GM23338 (cell line): Measurements from ENCODE around the gene DHRSX. TPM values are rescaled to one million over a fixed set of nuclear protein-coding genes. Genes with fewer than 3 reads are reported as not detected.

ENCODE experiments used
- ATAC-seq: fragments of 200-7000 bp; cut with Tn5 transposase; 3 replicates; pipeline ENCODE4 v1.9.1; 2020
- DNase-seq: peaks from one replicate; pipeline ENCODE4 v3.0.0-alpha.2; 2015; ENCODE audit warnings: low spot score
- H2AFZ ChIP-seq: fragments of 200-600 bp; sonication (generic); 2 replicates; pipeline ENCODE4 v1.8.0; 2016; ENCODE audit warnings: antibody characterized with exemption, mild to moderate bottlenecking, moderate library complexity
- H3F3A ChIP-seq: fragments of 200-600 bp; sonication (generic); replicated peaks from 2 replicates; pipeline ENCODE4 v1.8.0; 2017; ENCODE audit warnings: antibody characterized with exemption, mixed run types, low read depth
- H3K27ac ChIP-seq: fragments of 200-600 bp; sonication (generic); 2 replicates; pipeline ENCODE4 v1.6.1; 2016; ENCODE audit warnings: low read depth
- H3K27me3 ChIP-seq: fragments of 200-600 bp; sonication (generic); 2 replicates; pipeline ENCODE4 v1.8.0; 2016; ENCODE audit warnings: mild to moderate bottlenecking, mixed run types, moderate library complexity; ENCODE audit not compliant: insufficient read depth
- H3K36me3 ChIP-seq: fragments of 200-600 bp; sonication (generic); 2 replicates; pipeline ENCODE4 v1.8.0; 2016; ENCODE audit warnings: mild to moderate bottlenecking; ENCODE audit not compliant: insufficient read depth
- H3K4me1 ChIP-seq: fragments of 200-600 bp; sonication (generic); 2 replicates; pipeline ENCODE4 v1.8.0; 2016; ENCODE audit warnings: mild to moderate bottlenecking, moderate library complexity; ENCODE audit not compliant: insufficient read depth
- H3K4me2 ChIP-seq: fragments of 200-600 bp; sonication (generic); 2 replicates; pipeline ENCODE4 v1.7.1; 2017; ENCODE audit warnings: mixed run types
- H3K4me3 ChIP-seq: fragments of 200-600 bp; sonication (generic); 2 replicates; pipeline ENCODE4 v1.6.1; 2016; ENCODE audit warnings: mixed run types
- H3K79me2 ChIP-seq: fragments of 200-600 bp; sonication (generic); replicated peaks from 2 replicates; pipeline ENCODE4 v1.8.0; 2017; ENCODE audit warnings: mild to moderate bottlenecking; ENCODE audit not compliant: insufficient read depth
- H3K9me2 ChIP-seq: fragments of 200-600 bp; sonication (generic); 2 replicates; pipeline ENCODE4 v1.8.0; 2017; ENCODE audit not compliant: insufficient read depth
- H4K20me1 ChIP-seq: fragments of 200-600 bp; sonication (generic); replicated peaks from 2 replicates; pipeline ENCODE4 v1.8.0; 2017; ENCODE audit warnings: mild to moderate bottlenecking; ENCODE audit not compliant: insufficient read depth
- H3K27ac Mint-ChIP-seq: 2 replicates; pipeline ENCODE4 v1.8.0; 2020; ENCODE audit warnings: inconsistent platforms, mild to moderate bottlenecking, moderate library complexity, mixed read lengths
- H3K27me3 Mint-ChIP-seq: 3 replicates; pipeline ENCODE4 v1.8.0; 2022; ENCODE audit warnings: low read depth, mild to moderate bottlenecking, moderate library complexity, mixed read lengths, inconsistent platforms; ENCODE audit not compliant: insufficient read depth, poor library complexity
- H3K36me3 Mint-ChIP-seq: 3 replicates; pipeline ENCODE4 v1.8.0; 2021; ENCODE audit warnings: low read depth, mild to moderate bottlenecking, inconsistent platforms, moderate library complexity, mixed read lengths
- H3K4me1 Mint-ChIP-seq: 3 replicates; pipeline ENCODE4 v1.8.0; 2020; ENCODE audit warnings: mild to moderate bottlenecking, inconsistent platforms, mixed read lengths
- H3K4me3 Mint-ChIP-seq: 3 replicates; pipeline ENCODE4 v1.8.0; 2021; ENCODE audit warnings: moderate library complexity, mild to moderate bottlenecking, inconsistent platforms, mixed read lengths
- H3K9me3 Mint-ChIP-seq: 3 replicates; pipeline ENCODE4 v1.8.0; 2020; ENCODE audit warnings: moderate library complexity, mild to moderate bottlenecking, inconsistent platforms, mixed read lengths
- CREB1 ChIP-seq: fragments of 250-450 bp; sonication (Bioruptor Pico); IDR thresholded peaks from 2 replicates; pipeline ENCODE4 v1.5.0; 2020; ENCODE audit warnings: low read depth, mild to moderate bottlenecking, moderate library complexity
- ETS1 ChIP-seq: IDR thresholded peaks from 2 replicates; pipeline ENCODE4 v1.6.1; 2016; ENCODE audit warnings: antibody characterized with exemption
- EZH2 ChIP-seq: fragments of 200-600 bp; sonication (generic); IDR thresholded peaks from one replicate; pipeline ENCODE4 v1.8.0; 2017; ENCODE audit warnings: antibody characterized with exemption, mild to moderate bottlenecking, low read depth; ENCODE audit not compliant: unreplicated experiment
- EZH2phosphoT487 ChIP-seq: fragments of 200-600 bp; sonication (generic); IDR thresholded peaks from one replicate; pipeline ENCODE4 v1.8.1; 2018; ENCODE audit warnings: antibody characterized with exemption; ENCODE audit not compliant: unreplicated experiment
- JUNB ChIP-seq: IDR thresholded peaks from one replicate; pipeline ENCODE4 v1.6.1; 2016; ENCODE audit warnings: antibody characterized with exemption; ENCODE audit not compliant: unreplicated experiment
- NANOG ChIP-seq: IDR thresholded peaks from 2 replicates; pipeline ENCODE4 v1.6.1; 2016; ENCODE audit warnings: antibody characterized with exemption, borderline replicate concordance
- POLR2AphosphoS5 ChIP-seq: IDR thresholded peaks from 2 replicates; pipeline ENCODE4 v1.6.1; 2016; ENCODE audit warnings: antibody characterized with exemption, low read depth
- REST ChIP-seq: IDR thresholded peaks from one replicate; pipeline ENCODE4 v1.6.1; 2018; ENCODE audit warnings: antibody characterized with exemption; ENCODE audit not compliant: unreplicated experiment
- STAT1 ChIP-seq: IDR thresholded peaks from one replicate; pipeline ENCODE4 v1.6.1; 2016; ENCODE audit warnings: antibody characterized with exemption; ENCODE audit not compliant: unreplicated experiment
- ZNF114 ChIP-seq: fragments of 250-450 bp; sonication (Bioruptor Pico); IDR thresholded peaks from 2 replicates; pipeline ENCODE4 v1.5.0; 2020; ENCODE audit warnings: mild to moderate bottlenecking, moderate library complexity
- ZNF331 ChIP-seq: fragments of 250-450 bp; sonication (Bioruptor Pico); IDR thresholded peaks from 2 replicates; pipeline ENCODE4 v1.5.0; 2020; ENCODE audit warnings: low read depth, mild to moderate bottlenecking, moderate library complexity
- polyA plus RNA-seq: library from polyadenylated mRNA; unstranded; fragments of >200 nt; fragmentation: Nextera tagmentation; extraction: Ambion mirVana; gene quantifications from 2 replicates; pipeline ENCODE4 v1.2.1, GENCODE V29; 2016
- total RNA-seq: library from RNA; depleted of rRNA; stranded (reverse); fragments of >200 nt; shearing (Covaris generic); gene quantifications from 2 replicates; pipeline ENCODE4 v1.2.3, GENCODE V29; 2014
- TF ChIP-seq, protein P1 (sequence below): fragments of 250-450 bp; sonication (Bioruptor Pico); IDR thresholded peaks from 2 replicates; pipeline ENCODE4 v1.5.0; 2020; ENCODE audit warnings: mild to moderate bottlenecking, moderate library complexity
- TF ChIP-seq, protein P2 (sequence below), 2 experiments: fragments of 200-600 bp in 1 of 2; sonication (generic) in 1 of 2; conservative IDR thresholded peaks; 2 replicates each; pipeline versions ENCODE4 v1.5.1 to v1.6.1; 2016 to 2017; ENCODE audit warnings: antibody characterized with exemption in 2 of 2, low read depth in 2 of 2, mild to moderate bottlenecking in 2 of 2, moderate library complexity in 1 of 2

DHRSX gene
- total and polyA plus RNA-seq, 2 experiments from 2014 or later: 33.9 to 43.0 TPM

DNA sequence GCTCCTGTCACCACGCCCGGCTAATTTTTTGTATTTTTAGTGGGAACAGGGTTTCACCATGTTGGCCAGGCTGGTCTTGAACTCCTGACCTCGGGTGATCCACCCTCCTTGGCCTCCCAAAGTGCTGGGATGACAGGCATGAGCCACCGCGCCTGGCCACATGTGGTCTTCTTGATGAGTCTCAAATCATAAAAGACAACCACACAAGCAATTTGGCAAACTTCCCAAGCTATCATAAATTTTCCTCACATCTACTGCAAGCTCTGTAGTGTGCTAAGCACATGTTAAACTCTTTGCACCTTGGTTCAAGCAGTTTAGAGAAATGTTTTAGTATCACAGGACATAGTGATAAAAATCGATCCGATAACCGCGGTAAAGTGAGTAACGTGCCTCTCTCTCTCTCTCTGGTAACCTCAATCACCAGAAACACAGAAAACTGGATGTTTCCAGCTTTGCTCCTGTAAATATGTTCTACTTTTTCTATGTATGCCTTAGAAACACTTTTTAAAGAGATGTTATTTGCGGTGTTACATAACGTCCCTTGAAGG is 256.8 kb downstream of the DHRSX start (continued):
- no peak for TF ChIP-seq ETS1

DNA sequence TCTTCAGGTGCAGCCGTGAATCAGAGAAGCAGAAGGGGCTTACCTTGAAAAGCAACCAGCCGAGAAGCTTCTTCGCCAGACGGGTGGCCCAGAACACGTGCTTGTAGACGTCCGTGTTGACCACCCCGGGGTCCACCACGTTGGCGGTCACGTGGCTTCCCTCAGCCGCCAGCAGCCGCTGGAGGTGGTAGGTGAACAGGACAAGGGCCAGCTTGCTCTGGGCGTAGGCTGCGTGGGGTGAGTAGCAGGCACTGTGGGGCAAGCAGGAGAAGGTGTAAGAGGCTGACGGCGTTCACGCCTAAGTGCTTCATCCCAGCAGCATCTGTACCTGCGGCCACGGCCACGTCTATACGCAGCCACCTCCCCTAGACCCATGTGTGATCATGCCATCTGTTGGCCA is 257.8 kb downstream of the DHRSX start:
- H3K9me3 Mint-ChIP-seq: no peaks in the 10 kb centered on the region
- H3K27me3 Mint-ChIP-seq: peaks cover under 1% of the 10 kb centered on the region
- Histone ChIP-seq H3F3A (no peaks in the 10 kb centered on the region), H3K9me2 (no peaks in the 10 kb centered on the region), H3K36me3 (no peaks in the 10 kb centered on the region), H3K4me2 (no peak overlapping the region), H3K79me2 (peaks cover 6% of the 10 kb centered on the region), H3K4me1 (peaks cover 8% of the 10 kb centered on the region; the same call in 1 of the 2 replicates), H2AFZ (no peak overlapping the region), H4K20me1 (no peaks in the 10 kb centered on the region), H3K4me3 (no peak overlapping the region), H3K27me3 (no peaks in the 10 kb centered on the region), H3K27ac (no peak overlapping the region)
- ATAC-seq: no peak
- H3K27ac Mint-ChIP-seq: no peak overlapping the region
- DNase-seq: no peak
- H3K4me1 Mint-ChIP-seq: peaks cover 9% of the 10 kb centered on the region
- H3K4me3 Mint-ChIP-seq: no peak overlapping the region
- peaks cover 24% of the 10 kb centered on the region for H3K36me3 Mint-ChIP-seq
- TF ChIP-seq NANOG: no peak
- no peak for TF ChIP-seq JUNB
- TF ChIP-seq, protein P1, sequence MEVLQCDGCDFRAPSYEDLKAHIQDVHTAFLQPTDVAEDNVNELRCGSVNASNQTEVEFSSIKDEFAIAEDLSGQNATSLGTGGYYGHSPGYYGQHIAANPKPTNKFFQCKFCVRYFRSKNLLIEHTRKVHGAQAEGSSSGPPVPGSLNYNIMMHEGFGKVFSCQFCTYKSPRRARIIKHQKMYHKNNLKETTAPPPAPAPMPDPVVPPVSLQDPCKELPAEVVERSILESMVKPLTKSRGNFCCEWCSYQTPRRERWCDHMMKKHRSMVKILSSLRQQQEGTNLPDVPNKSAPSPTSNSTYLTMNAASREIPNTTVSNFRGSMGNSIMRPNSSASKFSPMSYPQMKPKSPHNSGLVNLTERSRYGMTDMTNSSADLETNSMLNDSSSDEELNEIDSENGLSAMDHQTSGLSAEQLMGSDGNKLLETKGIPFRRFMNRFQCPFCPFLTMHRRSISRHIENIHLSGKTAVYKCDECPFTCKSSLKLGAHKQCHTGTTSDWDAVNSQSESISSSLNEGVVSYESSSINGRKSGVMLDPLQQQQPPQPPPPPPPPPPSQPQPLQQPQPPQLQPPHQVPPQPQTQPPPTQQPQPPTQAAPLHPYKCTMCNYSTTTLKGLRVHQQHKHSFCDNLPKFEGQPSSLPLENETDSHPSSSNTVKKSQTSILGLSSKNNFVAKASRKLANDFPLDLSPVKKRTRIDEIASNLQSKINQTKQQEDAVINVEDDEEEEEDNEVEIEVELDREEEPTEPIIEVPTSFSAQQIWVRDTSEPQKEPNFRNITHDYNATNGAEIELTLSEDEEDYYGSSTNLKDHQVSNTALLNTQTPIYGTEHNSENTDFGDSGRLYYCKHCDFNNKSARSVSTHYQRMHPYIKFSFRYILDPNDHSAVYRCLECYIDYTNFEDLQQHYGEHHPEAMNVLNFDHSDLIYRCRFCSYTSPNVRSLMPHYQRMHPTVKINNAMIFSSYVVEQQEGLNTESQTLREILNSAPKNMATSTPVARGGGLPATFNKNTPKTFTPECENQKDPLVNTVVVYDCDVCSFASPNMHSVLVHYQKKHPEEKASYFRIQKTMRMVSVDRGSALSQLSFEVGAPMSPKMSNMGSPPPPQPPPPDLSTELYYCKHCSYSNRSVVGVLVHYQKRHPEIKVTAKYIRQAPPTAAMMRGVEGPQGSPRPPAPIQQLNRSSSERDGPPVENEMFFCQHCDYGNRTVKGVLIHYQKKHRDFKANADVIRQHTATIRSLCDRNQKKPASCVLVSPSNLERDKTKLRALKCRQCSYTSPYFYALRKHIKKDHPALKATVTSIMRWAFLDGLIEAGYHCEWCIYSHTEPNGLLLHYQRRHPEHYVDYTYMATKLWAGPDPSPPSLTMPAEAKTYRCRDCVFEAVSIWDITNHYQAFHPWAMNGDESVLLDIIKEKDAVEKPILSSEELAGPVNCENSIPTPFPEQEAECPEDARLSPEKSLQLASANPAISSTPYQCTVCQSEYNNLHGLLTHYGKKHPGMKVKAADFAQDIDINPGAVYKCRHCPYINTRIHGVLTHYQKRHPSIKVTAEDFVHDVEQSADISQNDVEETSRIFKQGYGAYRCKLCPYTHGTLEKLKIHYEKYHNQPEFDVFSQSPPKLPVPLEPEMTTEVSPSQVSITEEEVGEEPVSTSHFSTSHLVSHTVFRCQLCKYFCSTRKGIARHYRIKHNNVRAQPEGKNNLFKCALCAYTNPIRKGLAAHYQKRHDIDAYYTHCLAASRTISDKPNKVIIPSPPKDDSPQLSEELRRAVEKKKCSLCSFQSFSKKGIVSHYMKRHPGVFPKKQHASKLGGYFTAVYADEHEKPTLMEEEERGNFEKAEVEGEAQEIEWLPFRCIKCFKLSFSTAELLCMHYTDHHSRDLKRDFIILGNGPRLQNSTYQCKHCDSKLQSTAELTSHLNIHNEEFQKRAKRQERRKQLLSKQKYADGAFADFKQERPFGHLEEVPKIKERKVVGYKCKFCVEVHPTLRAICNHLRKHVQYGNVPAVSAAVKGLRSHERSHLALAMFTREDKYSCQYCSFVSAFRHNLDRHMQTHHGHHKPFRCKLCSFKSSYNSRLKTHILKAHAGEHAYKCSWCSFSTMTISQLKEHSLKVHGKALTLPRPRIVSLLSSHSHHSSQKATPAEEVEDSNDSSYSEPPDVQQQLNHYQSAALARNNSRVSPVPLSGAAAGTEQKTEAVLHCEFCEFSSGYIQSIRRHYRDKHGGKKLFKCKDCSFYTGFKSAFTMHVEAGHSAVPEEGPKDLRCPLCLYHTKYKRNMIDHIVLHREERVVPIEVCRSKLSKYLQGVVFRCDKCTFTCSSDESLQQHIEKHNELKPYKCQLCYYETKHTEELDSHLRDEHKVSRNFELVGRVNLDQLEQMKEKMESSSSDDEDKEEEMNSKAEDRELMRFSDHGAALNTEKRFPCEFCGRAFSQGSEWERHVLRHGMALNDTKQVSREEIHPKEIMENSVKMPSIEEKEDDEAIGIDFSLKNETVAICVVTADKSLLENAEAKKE: no peak
- TF ChIP-seq, protein P2, sequence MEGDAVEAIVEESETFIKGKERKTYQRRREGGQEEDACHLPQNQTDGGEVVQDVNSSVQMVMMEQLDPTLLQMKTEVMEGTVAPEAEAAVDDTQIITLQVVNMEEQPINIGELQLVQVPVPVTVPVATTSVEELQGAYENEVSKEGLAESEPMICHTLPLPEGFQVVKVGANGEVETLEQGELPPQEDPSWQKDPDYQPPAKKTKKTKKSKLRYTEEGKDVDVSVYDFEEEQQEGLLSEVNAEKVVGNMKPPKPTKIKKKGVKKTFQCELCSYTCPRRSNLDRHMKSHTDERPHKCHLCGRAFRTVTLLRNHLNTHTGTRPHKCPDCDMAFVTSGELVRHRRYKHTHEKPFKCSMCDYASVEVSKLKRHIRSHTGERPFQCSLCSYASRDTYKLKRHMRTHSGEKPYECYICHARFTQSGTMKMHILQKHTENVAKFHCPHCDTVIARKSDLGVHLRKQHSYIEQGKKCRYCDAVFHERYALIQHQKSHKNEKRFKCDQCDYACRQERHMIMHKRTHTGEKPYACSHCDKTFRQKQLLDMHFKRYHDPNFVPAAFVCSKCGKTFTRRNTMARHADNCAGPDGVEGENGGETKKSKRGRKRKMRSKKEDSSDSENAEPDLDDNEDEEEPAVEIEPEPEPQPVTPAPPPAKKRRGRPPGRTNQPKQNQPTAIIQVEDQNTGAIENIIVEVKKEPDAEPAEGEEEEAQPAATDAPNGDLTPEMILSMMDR (conservative IDR thresholded peaks at IDR 0.05; ENCODE audit: low read depth in 2 of 2): no peak
- no peak for TF ChIP-seq EZH2phosphoT487
- TF ChIP-seq ZNF114 (CRISPR knock-in tag): no peak
- no peak for TF ChIP-seq EZH2
- TF ChIP-seq REST: no peak
- no peak for TF ChIP-seq POLR2AphosphoS5
- no peak for TF ChIP-seq CREB1 (CRISPR knock-in tag)
- TF ChIP-seq ZNF331 (CRISPR knock-in tag): no peak
- TF ChIP-seq STAT1: no peak
